ENCODE data around the gene ZFAND2A.

DNA sequence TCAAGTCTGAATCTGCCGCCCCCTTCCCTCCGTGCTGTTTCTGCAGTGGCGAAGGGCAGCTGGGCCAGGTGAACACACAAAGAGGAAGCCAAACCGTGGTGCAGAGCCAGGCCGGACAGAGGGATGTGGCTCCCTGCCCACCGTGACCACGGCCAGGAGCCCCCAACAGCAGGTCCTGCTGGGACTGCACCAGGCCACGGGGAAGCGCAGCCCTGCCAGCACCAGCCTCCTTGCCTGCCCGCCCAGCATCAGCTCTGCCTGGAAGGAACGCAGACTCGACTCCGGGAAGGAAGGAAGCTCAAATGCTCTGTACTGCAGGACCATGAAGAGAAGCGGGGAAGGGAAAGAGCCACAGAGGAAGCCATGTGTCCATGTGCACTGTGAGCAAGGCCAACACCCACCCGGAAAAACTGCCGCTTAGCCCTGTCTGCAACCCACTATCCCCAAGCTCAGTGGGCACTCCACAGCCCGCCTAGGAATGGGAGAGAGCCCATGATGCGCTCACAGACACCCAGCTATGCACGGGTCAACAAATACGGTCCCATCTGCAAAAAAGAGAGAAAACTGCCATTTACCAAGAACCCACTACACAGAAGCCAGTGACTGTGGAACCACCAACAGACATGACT lies 53.1 kb downstream of the ZFAND2A start:
- TF ChIP-seq CTCF (IDR thresholded peaks at IDR 0.05) (no peak), POLR2A (IDR thresholded peaks at IDR 0.05) (no peak), EP300 (IDR thresholded peaks at IDR 0.05) (no peak), POLR2AphosphoS5 (IDR thresholded peaks at IDR 0.05) (no peak)
